B cell (primary cell): ENCODE results near the gene TAF13. TPM values are rescaled to one million over a fixed set of nuclear protein-coding genes. Genes with fewer than 3 reads are reported as not detected.
A peak's percentile ranks its signal among the peaks of the same experiment; 100 is the strongest.

Experiments used
- ATAC-seq: fragments of 200-7000 bp; cut with Tn5 transposase; one replicate; pipeline ENCODE4 v1.10.0; 2021; ENCODE audit warnings: low read depth, mild to moderate bottlenecking, moderate number of reproducible peaks, moderate library complexity
- CTCF ChIA-PET: fragments of 350-600 bp; sonication (Branson Sonifier 250); formaldehyde crosslinking; loops from one replicate; lab custom pipeline; 2021; ENCODE audit warnings: antibody characterized with exemption, inconsistent platforms; lab: Charles Lee
- POLR2A ChIA-PET: fragments of 350-600 bp; sonication (Branson Sonifier 250); formaldehyde crosslinking; loops from one replicate; lab custom pipeline; 2021; ENCODE audit warnings: antibody characterized with exemption; lab: Charles Lee
- DNase-seq: peaks from one replicate; pipeline ENCODE4 v3.0.0; 2013
- H2AFZ ChIP-seq: 2 replicates; pipeline ENCODE4 v1.6.1; 2012; ENCODE audit warnings: mild to moderate bottlenecking, low read depth, low read length; ENCODE audit not compliant: insufficient read depth, poor library complexity, severe bottlenecking
- H3K27ac ChIP-seq, 2 donors: 1 replicate in 1 of 2; 2 replicates in 1 of 2; pipeline ENCODE4 v1.5.1; 2012 to 2013; ENCODE audit warnings: low read length in 2 of 2, mild to moderate bottlenecking in 2 of 2, moderate library complexity in 1 of 2
- H3K27me3 ChIP-seq, 4 experiments: fragments of 200-600 bp in 1 of 4; sonication (generic) in 1 of 4; replicated peaks in 1 of 4; 1 replicate in 2 of 4; 2 replicates in 2 of 4; pipeline versions ENCODE4 v1.6.1 to v1.7.0; 2013 to 2016; ENCODE audit warnings: low read length in 3 of 4, mild to moderate bottlenecking in 2 of 4, mixed read lengths in 1 of 4, moderate library complexity in 1 of 4; ENCODE audit not compliant: insufficient read depth in 4 of 4, control insufficient read depth in 3 of 4; ENCODE audit errors: control extremely low read depth in 1 of 4
- H3K36me3 ChIP-seq, 2 experiments: replicated peaks in 1 of 2; 1 replicate in 1 of 2; 2 replicates in 1 of 2; pipeline versions ENCODE4 v1.6.1 to v1.7.1; 2013; ENCODE audit warnings: low read length in 1 of 2; ENCODE audit not compliant: insufficient read depth in 2 of 2, control insufficient read depth in 1 of 2; ENCODE audit errors: control extremely low read depth in 1 of 2, extremely low read depth in 1 of 2
- H3K4me1 ChIP-seq, 2 donors: fragments of 200-600 bp in 1 of 2; sonication (generic) in 1 of 2; 1 replicate in 1 of 2; 2 replicates in 1 of 2; pipeline versions ENCODE4 v1.5.1 to v1.6.1; 2013 to 2017; ENCODE audit warnings: low read length in 2 of 2; ENCODE audit not compliant: control insufficient read depth in 2 of 2, insufficient read depth in 2 of 2
- H3K4me2 ChIP-seq: replicated peaks from 2 replicates; pipeline ENCODE3; 2012; ENCODE audit warnings: mild to moderate bottlenecking, low read depth, low read length; ENCODE audit not compliant: poor library complexity, severe bottlenecking
- H3K4me3 ChIP-seq, 5 experiments: fragments of 200-600 bp in 1 of 5; sonication (generic) in 1 of 5; 1 replicate in 3 of 5; 2 replicates in 2 of 5; pipeline versions ENCODE4 v1.5.1 to v1.7.0; 2011 to 2016; ENCODE audit warnings: low read length in 4 of 5, mild to moderate bottlenecking in 4 of 5, low read depth in 2 of 5, control low read depth in 1 of 5, moderate library complexity in 1 of 5; ENCODE audit not compliant: insufficient read depth in 1 of 5; ENCODE audit errors: control extremely low read depth in 1 of 5, extremely low read depth in 1 of 5
- H3K79me2 ChIP-seq: fragments of 200-600 bp; sonication (generic); one replicate; pipeline ENCODE4 v1.6.0; 2016; ENCODE audit warnings: low read length; ENCODE audit not compliant: control insufficient read depth, insufficient read depth
- H3K9ac ChIP-seq: fragments of 200-600 bp; sonication (generic); 2 replicates; pipeline ENCODE4 v1.6.1; 2017; ENCODE audit warnings: mild to moderate bottlenecking, low read length, moderate library complexity
- H3K9me3 ChIP-seq, 3 donors: one replicate each; pipeline versions ENCODE4 v1.6.1 to v1.7.1; 2013; ENCODE audit warnings: low read length in 2 of 3; ENCODE audit not compliant: control insufficient read depth in 2 of 3, insufficient read depth in 1 of 3; ENCODE audit errors: control extremely low read depth in 1 of 3
- H4K20me1 ChIP-seq: 2 replicates; pipeline ENCODE4 v1.6.0; 2012; ENCODE audit warnings: mild to moderate bottlenecking, low read length; ENCODE audit not compliant: insufficient read depth, control insufficient read depth, poor library complexity, severe bottlenecking
- H3K27ac Mint-ChIP-seq: one replicate; pipeline ENCODE4 v1.8.0; 2021; ENCODE audit warnings: mixed read lengths
- H3K27me3 Mint-ChIP-seq: one replicate; pipeline ENCODE4 v1.8.0; 2021; ENCODE audit warnings: mixed read lengths
- H3K4me1 Mint-ChIP-seq: one replicate; pipeline ENCODE4 v1.8.0; 2021; ENCODE audit warnings: mixed read lengths
- H3K4me3 Mint-ChIP-seq: one replicate; pipeline ENCODE4 v1.8.0; 2021; ENCODE audit warnings: mixed read lengths
- H3K9me3 Mint-ChIP-seq: one replicate; pipeline ENCODE4 v1.8.0; 2022; ENCODE audit warnings: mixed read lengths; ENCODE audit not compliant: insufficient read depth
- CTCF ChIP-seq: fragments of 200-600 bp; IDR thresholded peaks from one replicate; pipeline ENCODE4 v1.8.0; 2022; ENCODE audit warnings: antibody characterized with exemption, mild to moderate bottlenecking
- EZH2 ChIP-seq: IDR thresholded peaks from 2 replicates; pipeline ENCODE4 v1.6.1; 2012; ENCODE audit warnings: borderline replicate concordance, low read depth, mild to moderate bottlenecking, moderate library complexity, low read length; ENCODE audit not compliant: insufficient read depth, poor library complexity, severe bottlenecking
- WGBS: methylation state at CpG from one replicate; pipeline ENCODE4 v1.1.5; 2013; ENCODE audit warnings: missing lambda C conversion rate; ENCODE audit not compliant: insufficient coverage; 5-methylcytosine and 5-hydroxymethylcytosine counted together
- intact Hi-C: fragments of 100-400 bp; cut with micrococcal nuclease; formaldehyde crosslinking; loops from one replicate; pipeline ENCODE4 v1.10.0; 2022
- polyA plus RNA-seq: library from polyadenylated mRNA; depleted of rRNA; stranded (reverse); fragments of >200 nt; gene quantifications from 2 replicates; pipeline ENCODE4 v1.2.3, GENCODE V29; 2012
- total RNA-seq, 2 donors: library from RNA; stranded (reverse); fragments of 120-200 nt in 1 of 2; gene quantifications; 1 replicate in 1 of 2; 2 replicates in 1 of 2; pipeline versions ENCODE4 v1.2.3 to v1.2.4, GENCODE V29; 2013 to 2022

TAF13 gene
- total and polyA plus RNA-seq, 2 donors (not counting 1 experiment from before 2014, with no cell fraction given): 6.6 to 14.3 TPM

- POLR2A ChIA-PET: interaction anchor here (0.5 to 4.8 kb wide), 3 partner anchors 13 to 51 kb away, joined by 3 to 27 read pairs (median 5); no protein-coding TSS in a partner anchor
- no peaks in the 10 kb centered on the region for H4K20me1 ChIP-seq
- peaks cover 25 to 26% of the 10 kb centered on the region in 2 donors for H3K4me1 ChIP-seq
- H2AFZ ChIP-seq: peak within 1 kb of the TSS; percentile 69
- Mint-ChIP-seq H3K4me3 (peak within 1 kb of the TSS; percentile 85), H3K9me3 (no peaks in the 10 kb centered on the region), H3K27ac (peak within 1 kb of the TSS; percentile 80), H3K27me3 (peaks cover 37% of the 10 kb centered on the region), H3K4me1 (peaks cover 31% of the 10 kb centered on the region)
- peak within 1 kb of the TSS; percentile 30 to 54 (median 37) for H3K4me3 ChIP-seq
- peak; percentile 87 for DNase-seq
- CTCF ChIA-PET: interaction anchor here (0.8 to 5.7 kb wide), 8 partner anchors 8 to 109 kb away, joined by 3 to 64 read pairs (median 5); partner anchors contain the start of gene TAF13
- no peak for TF ChIP-seq EZH2
- TF ChIP-seq CTCF: no peak
- H3K27me3 ChIP-seq: peaks cover 0 to 23% (median 20%) of the 10 kb centered on the region in 4 experiments
- H3K4me2 ChIP-seq: peak within 1 kb of the TSS; percentile 86
- 1% methylated on average over 52 of the region's 56 CpGs for WGBS
- H3K79me2 ChIP-seq: no peaks in the 10 kb centered on the region
- H3K9me3 ChIP-seq: peaks cover 0 to 6% (median 0%) of the 10 kb centered on the region in 3 donors
- intact Hi-C loops: loop anchor here (2.0 to 5.0 kb wide), 5 partner anchors 79 to 556 kb away; partner anchors contain the start of genes CLCC1, SORT1 and STXBP3
- H3K9ac ChIP-seq: peak within 1 kb of the TSS; percentile 59
- H3K36me3 ChIP-seq: no peaks in the 10 kb centered on the region
- peak; percentile 77 for ATAC-seq
- no peak within 1 kb of the TSS for H3K27ac ChIP-seq
These were observed 38.0 kb upstream of the TAF13 start, which contains the start of gene ELAPOR1 for GRCh38 chr1:109113590-109114341. Gene ELAPOR1, plus strand, starts transcription at chr1:109114115. Its CDS starts 69 bp downstream, at chr1:109114184.
